ENCODE measurements around the gene MYO15A. TPM values are rescaled to one million over a fixed set of nuclear protein-coding genes. Genes with fewer than 3 reads are reported as not detected.

Gene MYO15A
- total RNA-seq, result 0.17 and 0.33 TPM in 2 replicates

DNA sequence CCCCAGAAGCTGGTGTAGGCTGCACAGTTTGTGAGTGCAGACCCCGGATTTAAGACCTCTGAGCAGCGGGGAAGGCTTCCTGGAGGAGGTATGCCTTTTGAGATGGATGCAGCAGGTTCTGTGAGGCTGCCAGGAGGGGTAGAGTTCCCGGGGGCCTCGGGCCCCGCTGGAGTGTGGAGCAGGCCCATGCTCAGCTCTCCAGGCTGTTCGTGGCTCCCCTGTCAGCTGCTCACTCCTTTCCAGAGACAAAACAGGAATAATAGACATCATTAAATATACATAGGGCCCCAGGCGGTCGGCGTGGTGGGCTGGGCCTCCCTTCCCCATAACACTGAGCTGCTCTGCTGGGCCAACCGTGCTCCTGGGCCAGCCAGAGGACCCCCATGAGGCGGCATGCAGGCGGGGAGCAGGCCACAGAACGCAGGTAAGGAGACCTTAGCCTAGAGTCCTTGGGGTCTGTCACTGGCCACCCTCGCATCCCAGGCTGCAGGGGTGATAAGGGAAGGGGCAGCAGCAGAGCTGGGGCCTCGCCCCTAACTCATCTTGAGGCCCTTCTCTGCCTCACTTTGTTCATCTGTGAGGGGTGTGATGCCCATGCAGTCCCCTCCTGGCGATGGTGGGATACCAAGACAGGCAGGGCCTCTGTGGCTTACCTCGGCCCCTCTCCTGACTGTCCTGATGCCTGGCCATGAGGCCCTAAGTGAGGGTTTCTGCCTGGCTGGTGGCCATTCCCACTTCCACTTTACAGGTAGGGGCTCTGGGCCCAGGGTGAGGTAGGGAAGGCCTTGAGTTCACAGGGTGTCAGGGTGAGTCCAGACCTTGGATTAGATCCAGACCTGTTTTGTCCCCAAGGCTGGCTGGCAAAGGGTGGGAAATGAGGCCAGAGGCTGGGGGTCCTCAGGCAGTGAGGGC lies at the start of gene MYO15A:
Gene MYO15A (plus strand): TSS at position 356 of the 912 bp plus-strand sequence. CDS start 10,045 bp downstream, outside the sequence.

DNA sequence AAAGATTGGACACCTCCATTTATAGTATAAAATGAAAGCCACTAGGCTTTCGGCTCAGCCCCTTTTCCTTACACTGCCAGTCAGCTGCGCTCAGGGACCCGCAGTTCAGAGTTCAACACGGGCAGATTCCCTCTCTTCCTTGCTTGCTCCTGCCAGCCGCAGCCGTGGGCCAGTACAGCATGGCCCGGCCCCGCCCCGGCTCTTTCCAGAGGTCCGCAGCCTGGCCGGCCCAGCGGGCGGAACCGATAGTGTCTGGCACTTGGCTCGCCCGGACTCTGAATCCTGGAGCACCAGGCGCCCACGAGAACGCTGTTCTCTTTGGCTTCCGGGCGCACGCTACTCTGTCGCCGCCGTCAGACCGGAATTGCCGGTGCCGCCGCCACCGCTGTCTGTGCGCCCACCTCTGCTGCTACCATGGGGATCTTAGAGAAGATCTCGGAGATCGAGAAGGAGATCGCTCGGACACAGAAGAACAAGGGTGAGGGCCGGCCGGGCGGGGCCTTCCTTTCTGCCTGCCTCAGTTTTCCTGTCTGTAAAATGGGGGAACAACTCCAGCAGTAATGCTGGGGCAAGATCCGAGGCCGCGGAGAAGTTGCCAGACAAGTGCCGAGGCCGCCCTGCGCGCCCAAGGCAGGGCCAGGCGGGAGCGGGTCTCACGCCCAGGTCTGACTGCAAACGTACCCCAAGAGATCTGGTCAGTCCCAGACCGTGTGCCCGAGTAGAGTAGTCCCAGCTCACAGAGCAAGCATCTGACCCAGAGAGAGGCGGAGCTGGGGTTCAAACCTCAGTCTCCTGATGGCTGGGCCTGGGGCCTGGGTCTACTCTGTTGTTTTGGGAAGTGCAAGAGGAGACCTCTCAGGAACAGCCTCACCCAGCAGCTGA lies 20.7 kb upstream of the MYO15A start, which contains the start of gene DRG2:
Gene DRG2 (plus strand): TSS at position 339 of the 882 bp plus-strand sequence. CDS start 76 bp downstream, at position 415.

GRCh38 chr17:18183334-18184142 lies 75.0 kb downstream of the MYO15A start, which contains the start of gene ALKBH5:
ALKBH5 (plus strand) TSS chr17:18183828; CDS start chr17:18184244, 416 bp downstream.

DNA sequence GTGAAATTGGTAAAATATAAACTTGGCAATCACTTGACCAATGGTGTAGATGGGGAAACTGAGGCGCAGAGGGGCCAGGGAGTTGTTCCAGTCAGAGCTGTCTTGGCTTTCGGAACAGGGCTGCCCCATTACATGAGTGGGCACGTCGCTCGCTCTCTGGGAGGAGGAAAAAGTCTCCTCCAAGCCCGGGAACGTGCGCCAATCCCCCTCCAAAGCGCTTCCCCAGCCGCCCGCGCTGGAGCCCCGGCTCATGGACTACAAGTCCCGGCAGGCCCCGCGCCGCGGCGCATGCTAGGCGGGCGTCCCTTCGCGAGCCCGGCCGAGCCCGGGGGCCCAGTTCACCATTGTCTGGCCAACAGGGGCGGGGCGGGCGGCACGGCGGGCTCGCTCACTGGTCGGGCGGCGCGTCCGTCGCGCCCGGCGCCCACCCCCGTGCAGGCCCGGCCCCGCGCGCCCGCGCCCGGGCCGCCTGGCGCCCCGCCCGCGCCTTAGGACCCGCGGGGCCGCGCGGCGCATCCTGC lies 116.6 kb downstream of the MYO15A start, which contains the start of gene LLGL1:
Gene LLGL1 (plus strand): TSS at position 515 of the 521 bp plus-strand sequence. CDS start 48 bp downstream, outside the sequence.

Other genes starting within 250 kb of the MYO15A start
- 13.2 and 13.3 TPM in 2 replicates for gene TOM1L2, start 136.4 kb upstream of the MYO15A start, total RNA-seq
- 2.3 and 4.0 TPM in 2 replicates for gene DRC3, start 135.9 kb upstream of the MYO15A start, total RNA-seq
- 17.2 and 18.5 TPM in 2 replicates for gene ATPAF2, start 69.6 kb upstream of the MYO15A start, total RNA-seq
- gene GID4, start 69.3 kb upstream of the MYO15A start, total RNA-seq, result 7.3 and 7.4 TPM in 2 replicates
- gene DRG2, start 20.8 kb upstream of the MYO15A start, total RNA-seq, result 25.1 and 29.0 TPM in 2 replicates
- 64.3 and 69.7 TPM in 2 replicates for gene ALKBH5, start 75.1 kb downstream of the MYO15A start, total RNA-seq
- gene LLGL1, start 116.9 kb downstream of the MYO15A start, total RNA-seq, result 15.3 and 16.2 TPM in 2 replicates
- gene FLII, start 150.0 kb downstream of the MYO15A start, total RNA-seq, result 259 and 335 TPM in 2 replicates
- gene MIEF2, start 151.9 kb downstream of the MYO15A start, total RNA-seq, result 10.5 and 14.8 TPM in 2 replicates
- 12.4 and 14.9 TPM in 2 replicates for gene TOP3A, start 206.2 kb downstream of the MYO15A start, total RNA-seq
- gene SMCR8, start 206.5 kb downstream of the MYO15A start, total RNA-seq, result 15.2 and 16.1 TPM in 2 replicates

Measured in dermis lymphatic vessel endothelial cell (primary cell).